Upper lobe of left lung (tissue), 4 donors: ENCODE results near the gene SDR9C7.

Source experiments
- POLR2A ChIP-seq, 4 donors: fragments of 450-650 bp; IDR thresholded peaks; one replicate each; pipeline ENCODE4 v1.5.1; 2016 to 2017; ENCODE audit warnings: antibody characterized with exemption in 4 of 4, mild to moderate bottlenecking in 2 of 4
- TF ChIP-seq, protein P1 (sequence below), 6 experiments: fragments of 450-650 bp in 4 of 6; fragments of 200-600 bp in 2 of 6; sonication (generic) in 2 of 6; IDR thresholded peaks; one replicate each; pipeline ENCODE4 v1.5.1; 2016 to 2019; ENCODE audit warnings: antibody characterized with exemption in 6 of 6

DNA sequence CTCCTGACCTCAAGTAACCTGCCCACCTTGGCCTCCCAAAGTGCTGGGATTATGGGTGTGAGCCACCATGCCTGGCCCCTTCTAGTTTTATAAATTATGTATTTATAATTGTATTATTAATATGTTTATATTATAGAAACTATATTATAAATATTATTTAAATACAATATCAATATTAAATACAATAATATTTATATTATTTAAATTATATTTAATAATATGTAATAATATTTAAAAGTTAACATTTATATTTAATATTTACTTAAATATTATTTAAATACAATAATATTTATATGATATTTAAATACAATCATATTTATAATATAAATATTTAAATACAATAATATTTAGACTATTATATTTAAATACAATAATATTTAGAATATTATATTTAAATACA lies 20.0 kb downstream of the SDR9C7 start:
- TF ChIP-seq, protein P1, sequence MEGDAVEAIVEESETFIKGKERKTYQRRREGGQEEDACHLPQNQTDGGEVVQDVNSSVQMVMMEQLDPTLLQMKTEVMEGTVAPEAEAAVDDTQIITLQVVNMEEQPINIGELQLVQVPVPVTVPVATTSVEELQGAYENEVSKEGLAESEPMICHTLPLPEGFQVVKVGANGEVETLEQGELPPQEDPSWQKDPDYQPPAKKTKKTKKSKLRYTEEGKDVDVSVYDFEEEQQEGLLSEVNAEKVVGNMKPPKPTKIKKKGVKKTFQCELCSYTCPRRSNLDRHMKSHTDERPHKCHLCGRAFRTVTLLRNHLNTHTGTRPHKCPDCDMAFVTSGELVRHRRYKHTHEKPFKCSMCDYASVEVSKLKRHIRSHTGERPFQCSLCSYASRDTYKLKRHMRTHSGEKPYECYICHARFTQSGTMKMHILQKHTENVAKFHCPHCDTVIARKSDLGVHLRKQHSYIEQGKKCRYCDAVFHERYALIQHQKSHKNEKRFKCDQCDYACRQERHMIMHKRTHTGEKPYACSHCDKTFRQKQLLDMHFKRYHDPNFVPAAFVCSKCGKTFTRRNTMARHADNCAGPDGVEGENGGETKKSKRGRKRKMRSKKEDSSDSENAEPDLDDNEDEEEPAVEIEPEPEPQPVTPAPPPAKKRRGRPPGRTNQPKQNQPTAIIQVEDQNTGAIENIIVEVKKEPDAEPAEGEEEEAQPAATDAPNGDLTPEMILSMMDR (IDR thresholded peaks at IDR 0.05): no peak
- no peak for TF ChIP-seq POLR2A (IDR thresholded peaks at IDR 0.05)
